Suppressor macrophage treated with lipopolysaccharide for 1 hour (primary cell): Measurements from ENCODE around the gene SHQ1.
A peak's percentile ranks its signal among the peaks of the same experiment; 100 is the strongest.
"Not testable (repeated sequence)": the region's sequence is repeated elsewhere in the genome, so short reads cannot be mapped to it uniquely, and the experiment has no call there.

ENCODE experiments used
- DNase-seq, 3 donors: peaks; one replicate each; pipeline ENCODE4 v3.0.0-alpha.2; 2020 to 2022

Gene SHQ1

GRCh38 chr3:72798552-72799195, 49.6 kb downstream of the SHQ1 start:
- DNase-seq = no peak

GRCh38 chr3:72797773-72798543, 50.3 kb downstream of the SHQ1 start:
- no peak for DNase-seq

- no peak for DNase-seq
Measured at GRCh38 chr3:72794079-72794478, 54.2 kb downstream of the SHQ1 start.

- DNase-seq = no peak
Measured at GRCh38 chr3:72791161-72791560, 57.1 kb downstream of the SHQ1 start.

GRCh38 chr3:72789786-72790185, 58.5 kb downstream of the SHQ1 start:
- no peak for DNase-seq

- DNase-seq = not testable (repeated sequence)
Measured at GRCh38 chr3:72788232-72788631, 60.0 kb downstream of the SHQ1 start.

GRCh38 chr3:72786668-72787067, 61.6 kb downstream of the SHQ1 start:
- peak in 1 of 3 donors; percentile 32 for DNase-seq

GRCh38 chr3:72784226-72784625, 64.0 kb downstream of the SHQ1 start:
- DNase-seq = no peak

GRCh38 chr3:72782521-72782920, 65.7 kb downstream of the SHQ1 start:
- DNase-seq = no peak

- DNase-seq = no peak
Measured at GRCh38 chr3:72769758-72770540, 78.3 kb downstream of the SHQ1 start.

- no peak for DNase-seq
Measured at GRCh38 chr3:72768936-72769335, 79.3 kb downstream of the SHQ1 start.

GRCh38 chr3:72768481-72768880, 79.8 kb downstream of the SHQ1 start:
- DNase-seq = no peak

GRCh38 chr3:72768006-72768441, 80.2 kb downstream of the SHQ1 start:
- DNase-seq = no peak

- no peak for DNase-seq
Measured at GRCh38 chr3:72766866-72767265, 81.4 kb downstream of the SHQ1 start.

- no peak for DNase-seq
Measured at GRCh38 chr3:72763751-72764440, 84.3 kb downstream of the SHQ1 start.

GRCh38 chr3:72761410-72761809, 86.8 kb downstream of the SHQ1 start:
- DNase-seq = no peak

- no peak for DNase-seq
Measured at GRCh38 chr3:72760225-72760624, 88.0 kb downstream of the SHQ1 start.

GRCh38 chr3:72756900-72757299, 91.3 kb downstream of the SHQ1 start:
- peak; percentile 69 to 85 (median 80) for DNase-seq

- no peak for DNase-seq
Measured at GRCh38 chr3:72754582-72754981, 93.7 kb downstream of the SHQ1 start.

- DNase-seq = no peak
Measured at GRCh38 chr3:72753495-72753894, 94.8 kb downstream of the SHQ1 start.

- DNase-seq = no peak
Measured at GRCh38 chr3:72750405-72750965, 97.8 kb downstream of the SHQ1 start.

- DNase-seq = no peak
Measured at GRCh38 chr3:72748659-72749058, 99.6 kb downstream of the SHQ1 start.
